ENCODE data around the gene TTC21B.

Gene TTC21B

GRCh38 chr2:165835363-165835762 lies 118.2 kb downstream of the TTC21B start:
- DNase-seq (ENCODE audit: low read depth) = no peak

- peak; percentile 33 for DNase-seq (ENCODE audit: low read depth)
These were observed 120.4 kb downstream of the TTC21B start for GRCh38 chr2:165833156-165833555.

GRCh38 chr2:165827921-165828276 lies 125.7 kb downstream of the TTC21B start:
- DNase-seq (ENCODE audit: low read depth) = no peak

- no peak for DNase-seq (ENCODE audit: low read depth)
These were observed 126.3 kb downstream of the TTC21B start for GRCh38 chr2:165827016-165827920.

GRCh38 chr2:165825041-165825440 lies 128.5 kb downstream of the TTC21B start:
- DNase-seq (ENCODE audit: low read depth) = no peak
